Subcutaneous abdominal adipose tissue (tissue), 5 donors: ENCODE measurements around the gene PIERCE2.
"Not testable (repeated sequence)": the region's sequence is repeated elsewhere in the genome, so short reads cannot be mapped to it uniquely, and the experiment has no call there.

Experiments
- H3K27ac ChIP-seq: one replicate; pipeline ENCODE4 v1.7.0; 2013; ENCODE audit warnings: low read depth, mild to moderate bottlenecking, inconsistent platforms, low read length, moderate library complexity
- H3K27me3 ChIP-seq, 5 donors: one replicate each; pipeline ENCODE4 v1.7.0; 2013; ENCODE audit warnings: low read length in 5 of 5, inconsistent platforms in 1 of 5; ENCODE audit not compliant: control insufficient read depth in 5 of 5, insufficient read depth in 4 of 5
- H3K36me3 ChIP-seq, 5 donors: one replicate each; pipeline ENCODE4 v1.7.0; 2013; ENCODE audit warnings: low read length in 5 of 5; ENCODE audit not compliant: control insufficient read depth in 5 of 5, insufficient read depth in 5 of 5
- H3K4me1 ChIP-seq, 5 donors: one replicate each; pipeline ENCODE4 v1.7.0; 2013; ENCODE audit warnings: low read length in 5 of 5, mild to moderate bottlenecking in 3 of 5, moderate library complexity in 1 of 5; ENCODE audit not compliant: control insufficient read depth in 5 of 5, insufficient read depth in 5 of 5
- H3K4me3 ChIP-seq, 5 donors: one replicate each; pipeline ENCODE4 v1.7.0; 2013; ENCODE audit warnings: low read length in 5 of 5, low read depth in 1 of 5
- H3K9ac ChIP-seq, 5 donors: one replicate each; pipeline ENCODE4 v1.7.0; 2013; ENCODE audit warnings: low read length in 5 of 5, mild to moderate bottlenecking in 4 of 5, moderate library complexity in 3 of 5
- H3K9me3 ChIP-seq, 5 donors: one replicate each; pipeline ENCODE4 v1.7.0; 2013; ENCODE audit warnings: low read length in 5 of 5; ENCODE audit not compliant: control insufficient read depth in 5 of 5
- donor health status: healthy.
- donor health status: healthy.
- donor health status: healthy.
- donor health status: healthy.
- donor health status: healthy.

The PIERCE2 gene

GRCh38 chr15:55387027-55387426, 21.3 kb upstream of the PIERCE2 start:
- Histone ChIP-seq H3K27ac (no peak overlapping the region), H3K27me3 (no peaks in the 10 kb centered on the region), H3K4me1 (peaks cover 0 to 4% (median 3%) of the 10 kb centered on the region in 5 donors), H3K9ac (no peak overlapping the region), H3K9me3 (no peaks in the 10 kb centered on the region), H3K4me3 (no peak overlapping the region), H3K36me3 (peaks cover 14 to 35% (median 17%) of the 10 kb centered on the region in 5 donors)

GRCh38 chr15:55389264-55389607, 19.1 kb upstream of the PIERCE2 start:
- Histone ChIP-seq H3K36me3 (peaks cover 8 to 19% (median 9%) of the 10 kb centered on the region in 5 donors), H3K27me3 (no peaks in the 10 kb centered on the region), H3K4me3 (no peak overlapping the region), H3K9ac (no peak overlapping the region), H3K9me3 (no peaks in the 10 kb centered on the region), H3K27ac (no peak overlapping the region), H3K4me1 (peaks cover 0 to 4% (median 3%) of the 10 kb centered on the region in 5 donors)

GRCh38 chr15:55394694-55395093, 13.6 kb upstream of the PIERCE2 start:
- Histone ChIP-seq H3K27me3 (no peaks in the 10 kb centered on the region), H3K4me1 (no peaks in the 10 kb centered on the region), H3K27ac (no peak overlapping the region)

DNA sequence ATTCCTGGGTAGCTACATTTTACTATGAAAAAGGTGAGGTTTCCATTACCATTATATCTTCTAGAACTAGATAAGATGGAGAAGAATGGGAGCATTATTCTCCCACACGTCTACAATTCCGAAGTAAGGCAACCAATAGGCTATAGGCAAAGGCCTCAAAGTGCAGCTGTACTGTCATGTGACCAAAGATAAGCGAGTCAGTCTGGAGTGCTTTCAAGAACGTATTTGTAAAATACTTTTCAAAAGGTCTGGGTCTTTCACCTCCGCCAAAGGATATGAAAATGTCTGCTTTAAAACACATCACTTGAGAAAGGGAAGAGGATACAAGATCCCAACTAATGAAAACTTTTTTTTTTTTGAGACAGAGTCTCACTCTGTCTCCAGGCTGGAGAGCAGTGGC, 10.1 kb upstream of the PIERCE2 start:
- Histone ChIP-seq H3K36me3 (no peaks in the 10 kb centered on the region), H3K4me3 (no peak overlapping the region), H3K4me1 (peaks cover 0 to 11% (median 10%) of the 10 kb centered on the region in 5 donors), H3K27ac (no peak overlapping the region), H3K9ac (no peak overlapping the region), H3K27me3 (no peaks in the 10 kb centered on the region), H3K9me3 (no peaks in the 10 kb centered on the region)

More at GRCh38 chr15:55394694-55395093, 13.6 kb upstream of the PIERCE2 start:
- Histone ChIP-seq H3K9ac (no peak overlapping the region), H3K4me3 (no peak overlapping the region), H3K9me3 (no peaks in the 10 kb centered on the region), H3K36me3 (no peaks in the 10 kb centered on the region)

GRCh38 chr15:55400050-55400449, 8.2 kb upstream of the PIERCE2 start:
- not testable (repeated sequence) for H3K27me3 ChIP-seq, H3K9me3 ChIP-seq, H3K36me3 ChIP-seq, H3K9ac ChIP-seq, H3K4me3 ChIP-seq, H3K27ac ChIP-seq
- H3K4me1 ChIP-seq, result peaks cover 0 to 25% (median 23%) of the 10 kb centered on the region in 5 donors

DNA sequence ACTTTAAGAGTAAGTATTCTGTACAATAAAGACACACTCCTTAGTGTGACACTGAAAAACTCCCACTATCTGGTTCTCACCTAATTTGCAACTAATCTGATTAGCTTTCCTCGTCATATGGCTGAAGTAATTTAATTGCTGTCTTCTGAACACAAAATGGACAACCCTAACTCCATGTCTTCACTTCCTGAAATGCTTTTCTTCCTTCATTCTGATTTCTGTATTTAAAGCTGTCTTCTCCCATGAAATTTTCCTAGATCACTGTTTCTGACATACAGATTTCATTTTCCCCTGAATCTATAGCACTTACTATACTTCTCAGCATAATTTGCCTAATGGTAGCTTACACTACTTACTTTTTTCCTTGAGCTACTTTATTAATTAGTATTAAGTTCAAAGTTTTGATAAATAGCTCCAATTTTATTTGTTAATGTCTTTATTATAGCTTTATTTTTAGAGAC, 6.5 kb upstream of the PIERCE2 start:
- H3K27me3 ChIP-seq, result no peaks in the 10 kb centered on the region
- H3K36me3 ChIP-seq, result peaks cover 0 to 2% (median 0%) of the 10 kb centered on the region in 5 donors
- no peaks in the 10 kb centered on the region for H3K9me3 ChIP-seq
- H3K4me3 ChIP-seq, result no peak overlapping the region
- H3K9ac ChIP-seq, result no peak overlapping the region
- peak overlapping the region; percentile 64 for H3K27ac ChIP-seq
- peaks cover 0 to 26% (median 25%) of the 10 kb centered on the region in 5 donors for H3K4me1 ChIP-seq

GRCh38 chr15:55402707-55403106, 5.6 kb upstream of the PIERCE2 start:
- Histone ChIP-seq H3K27me3 (no peaks in the 10 kb centered on the region), H3K4me3 (no peak overlapping the region), H3K9me3 (no peaks in the 10 kb centered on the region), H3K27ac (peak overlapping the region; percentile 64), H3K9ac (peak overlapping the region in 1 of 5 donors; percentile 10), H3K4me1 (peaks cover 0 to 33% (median 31%) of the 10 kb centered on the region in 5 donors), H3K36me3 (peaks cover 0 to 2% (median 0%) of the 10 kb centered on the region in 5 donors)

- Histone ChIP-seq H3K4me1 (peaks cover 0 to 36% (median 32%) of the 10 kb centered on the region in 5 donors), H3K9ac (peak overlapping the region in 4 of 5 donors; percentile 10 to 31 (median 24))
These were observed 4.8 kb upstream of the PIERCE2 start for GRCh38 chr15:55403531-55403930.

DNA sequence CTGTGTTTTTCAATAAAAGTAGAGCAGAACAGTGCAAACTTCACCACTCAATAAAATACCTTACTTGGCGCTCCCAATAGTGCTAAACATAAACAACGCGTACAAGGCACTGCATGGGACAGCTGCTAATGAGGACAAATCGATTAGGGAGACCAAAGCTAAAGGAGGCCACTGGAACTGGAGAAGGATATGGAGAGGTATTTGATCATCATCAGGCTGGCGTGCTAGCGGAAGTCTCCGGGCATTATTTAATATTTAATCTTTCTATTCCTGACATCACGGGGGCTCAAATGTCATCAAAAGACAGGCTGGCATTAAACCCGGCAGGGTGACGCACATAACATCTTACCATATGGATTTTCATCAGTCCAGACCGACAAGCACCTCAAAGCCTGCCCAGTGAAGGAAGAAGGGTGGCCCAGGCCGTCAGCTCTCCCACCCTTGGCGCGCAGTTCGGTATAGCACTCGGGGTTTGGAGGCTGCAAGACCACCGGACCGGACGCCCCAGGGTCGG, 740 bp upstream of the PIERCE2 start:
- peak overlapping the region; percentile 77 to 95 (median 87) for H3K9ac ChIP-seq
- H3K9me3 ChIP-seq, result no peaks in the 10 kb centered on the region
- H3K4me1 ChIP-seq, result peaks cover 0 to 37% (median 33%) of the 10 kb centered on the region in 5 donors
- peak overlapping the region; percentile 85 to 98 (median 96) for H3K4me3 ChIP-seq
- peaks cover 0 to 2% (median 0%) of the 10 kb centered on the region in 5 donors for H3K36me3 ChIP-seq
- no peaks in the 10 kb centered on the region for H3K27me3 ChIP-seq
- H3K27ac ChIP-seq, result peak overlapping the region; percentile 84

More at GRCh38 chr15:55403531-55403930, 4.8 kb upstream of the PIERCE2 start:
- Histone ChIP-seq H3K4me3 (no peak overlapping the region), H3K27me3 (no peaks in the 10 kb centered on the region), H3K36me3 (peaks cover 0 to 2% (median 0%) of the 10 kb centered on the region in 5 donors), H3K27ac (peak overlapping the region; percentile 64), H3K9me3 (no peaks in the 10 kb centered on the region)

DNA sequence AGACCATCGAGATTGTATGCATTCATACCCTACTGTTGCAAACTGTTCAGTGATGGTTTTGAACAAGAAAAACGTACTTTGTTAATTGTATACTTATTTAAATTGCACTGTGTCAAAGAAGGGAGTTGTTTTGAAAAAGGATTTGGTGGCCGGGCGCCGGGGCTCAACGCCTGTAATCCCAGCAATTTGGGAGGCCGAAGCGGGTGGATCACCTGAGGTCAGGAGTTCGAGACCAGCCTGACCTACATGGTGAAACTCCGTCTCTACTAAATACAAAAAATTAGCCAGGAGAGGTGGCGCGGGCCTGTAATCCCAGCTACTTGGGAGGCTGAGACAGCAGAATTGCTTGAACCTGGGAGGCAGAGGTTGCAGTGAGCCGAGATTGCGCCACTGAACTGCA, 681 bp downstream of the PIERCE2 start:
- H3K27ac ChIP-seq, result peak overlapping the region; percentile 84
- H3K9me3 ChIP-seq, H3K27me3 ChIP-seq, H3K36me3 ChIP-seq: not testable (repeated sequence)
- H3K4me1 ChIP-seq, result peaks cover 0 to 24% (median 20%) of the 10 kb centered on the region in 5 donors
- H3K4me3 ChIP-seq, result peak overlapping the region; percentile 83 to 98 (median 90)
- peak overlapping the region; percentile 20 to 87 (median 74) for H3K9ac ChIP-seq
